GM19025 (cell line): ENCODE measurements around the gene POLR2M.

Experiments
- ATAC-seq: cut with Tn5 transposase; IDR thresholded peaks from one replicate; pipeline ENCODE4 v1.9.1; 2021; ENCODE audit warnings: mild to moderate bottlenecking, low read depth, moderate library complexity; ENCODE audit not compliant: unreplicated experiment

The POLR2M gene

GRCh38 chr15:57706405-57707209, at the start of gene POLR2M:
POLR2M (plus strand) TSS chr15:57706714; CDS start chr15:57706843, 129 bp downstream.
- ATAC-seq = peak; percentile 98

GRCh38 chr15:57657619-57658018, 48.9 kb upstream of the POLR2M start:
- ATAC-seq = no peak

GRCh38 chr15:57662091-57662744, 44.3 kb upstream of the POLR2M start:
- no peak for ATAC-seq

GRCh38 chr15:57662802-57663201, 43.7 kb upstream of the POLR2M start:
- no peak for ATAC-seq

- no peak for ATAC-seq
These were observed 43.3 kb upstream of the POLR2M start for GRCh38 chr15:57663262-57663661.

GRCh38 chr15:57665194-57665593, 41.3 kb upstream of the POLR2M start:
- no peak for ATAC-seq

GRCh38 chr15:57665939-57666338, 40.6 kb upstream of the POLR2M start:
- ATAC-seq = no peak

GRCh38 chr15:57667171-57667849, 39.2 kb upstream of the POLR2M start:
- ATAC-seq = no peak

GRCh38 chr15:57668016-57668415, 38.5 kb upstream of the POLR2M start:
- no peak for ATAC-seq

- ATAC-seq = no peak
These were observed 34.9 kb upstream of the POLR2M start for GRCh38 chr15:57671636-57672035.

GRCh38 chr15:57675481-57676181, 30.9 kb upstream of the POLR2M start:
- no peak for ATAC-seq

GRCh38 chr15:57676585-57676984, 29.9 kb upstream of the POLR2M start:
- ATAC-seq = no peak

- no peak for ATAC-seq
These were observed 29.3 kb upstream of the POLR2M start for GRCh38 chr15:57677204-57677603.

GRCh38 chr15:57680021-57680420, 26.5 kb upstream of the POLR2M start:
- ATAC-seq = no peak

GRCh38 chr15:57681011-57681410, 25.5 kb upstream of the POLR2M start:
- ATAC-seq = no peak

GRCh38 chr15:57683481-57683880, 23.0 kb upstream of the POLR2M start:
- no peak for ATAC-seq

- no peak for ATAC-seq
These were observed 21.9 kb upstream of the POLR2M start for GRCh38 chr15:57684491-57685151.

GRCh38 chr15:57685306-57686095, 21.0 kb upstream of the POLR2M start:
- no peak for ATAC-seq

- ATAC-seq = no peak
These were observed 19.9 kb upstream of the POLR2M start for GRCh38 chr15:57686657-57687056.
